Activated CD8-positive, alpha-beta T cell treated with anti-CD3 and anti-CD28 coated beads for 36 hours (primary cell): ENCODE data around the gene INTS1. TPM values are rescaled to one million over a fixed set of nuclear protein-coding genes. Genes with fewer than 3 reads are reported as not detected.

Source experiments
- ATAC-seq: fragments of 200-7000 bp; cut with Tn5 transposase; one replicate; pipeline ENCODE4 v1.10.0; 2021; ENCODE audit warnings: mild to moderate bottlenecking, moderate library complexity
- CTCF ChIA-PET: fragments of 350-600 bp; sonication (Branson Sonifier 250); formaldehyde crosslinking; loops from one replicate; lab custom pipeline; 2021; ENCODE audit warnings: antibody characterized with exemption; lab: Charles Lee
- POLR2A ChIA-PET: fragments of 350-600 bp; sonication (Branson Sonifier 250); formaldehyde crosslinking; loops from one replicate; lab custom pipeline; 2021; ENCODE audit warnings: antibody characterized with exemption; lab: Charles Lee
- DNase-seq: peaks from one replicate; pipeline ENCODE4 v3.0.0-alpha.2; 2020
- H3K27ac Mint-ChIP-seq: one replicate; pipeline ENCODE4 v1.8.0; 2021; ENCODE audit warnings: mild to moderate bottlenecking, mixed read lengths
- H3K27me3 Mint-ChIP-seq: one replicate; pipeline ENCODE4 v1.8.0; 2021; ENCODE audit warnings: mixed read lengths
- H3K36me3 Mint-ChIP-seq: one replicate; pipeline ENCODE4 v1.8.0; 2021; ENCODE audit warnings: low read depth, mixed read lengths
- H3K4me1 Mint-ChIP-seq: one replicate; pipeline ENCODE4 v1.8.0; 2021; ENCODE audit warnings: low read depth, mixed read lengths
- H3K4me3 Mint-ChIP-seq: one replicate; pipeline ENCODE4 v1.8.0; 2021; ENCODE audit warnings: mild to moderate bottlenecking, moderate library complexity, mixed read lengths
- H3K9me3 Mint-ChIP-seq: one replicate; pipeline ENCODE4 v1.8.0; 2021; ENCODE audit warnings: mixed read lengths
- CTCF ChIP-seq: fragments of 200-600 bp; IDR thresholded peaks from one replicate; pipeline ENCODE4 v1.8.0; 2022; ENCODE audit warnings: antibody characterized with exemption, mild to moderate bottlenecking
- intact Hi-C: fragments of 100-400 bp; cut with micrococcal nuclease; formaldehyde crosslinking; loops from one replicate; pipeline ENCODE4 v1.10.0; 2022
- total RNA-seq, 2 experiments: library from RNA; stranded (reverse); gene quantifications; one replicate each; pipeline ENCODE4 v1.2.3, GENCODE V29; 2021

Gene INTS1
- total RNA-seq, 2 experiments from 2014 or later = 100 to 103 TPM

- ATAC-seq (no peak), DNase-seq (no peak)
- H3K27me3 Mint-ChIP-seq = peaks cover 8% of the 10 kb centered on the region
- H3K27ac Mint-ChIP-seq = no peak overlapping the region
- peaks cover 10% of the 10 kb centered on the region for H3K4me1 Mint-ChIP-seq
- no peak for TF ChIP-seq CTCF
- H3K9me3 Mint-ChIP-seq = peaks cover 4% of the 10 kb centered on the region
- H3K36me3 Mint-ChIP-seq = no peaks in the 10 kb centered on the region
- H3K4me3 Mint-ChIP-seq = no peak overlapping the region
- ChIA-PET CTCF (interaction anchor here (1.0 to 1.3 kb wide), 3 partner anchors 9 to 201 kb away, joined by 3 to 7 read pairs (median 3); no protein-coding TSS in a partner anchor), POLR2A (interaction anchor here (0.7 kb wide), 1 partner anchor 68 kb away, joined by 3 read pairs; no protein-coding TSS in a partner anchor)
- intact Hi-C loops = no loop called here
Measured at GRCh38 chr7:1422512-1423263, 81.5 kb downstream of the INTS1 start.

- Mint-ChIP-seq H3K27ac (no peak overlapping the region), H3K27me3 (peaks cover 10% of the 10 kb centered on the region), H3K9me3 (peaks cover 4% of the 10 kb centered on the region), H3K4me1 (peaks cover 17% of the 10 kb centered on the region), H3K4me3 (no peak overlapping the region), H3K36me3 (no peaks in the 10 kb centered on the region)
- intact Hi-C loops = no loop called here
- no peak for TF ChIP-seq CTCF
- ChIA-PET POLR2A (no interaction called here), CTCF (interaction anchor here (1.0 to 1.3 kb wide), 2 partner anchors 13 to 14 kb away, joined by 3 read pairs; no protein-coding TSS in a partner anchor)
- no peak for DNase-seq
- no peak for ATAC-seq
Measured at GRCh38 chr7:1421946-1422345, 82.2 kb downstream of the INTS1 start.

GRCh38 chr7:1421020-1421790, 83.0 kb downstream of the INTS1 start:
- ChIA-PET CTCF (interaction anchor here (1.0 kb wide), 1 partner anchor 12 kb away, joined by 3 read pairs; no protein-coding TSS in a partner anchor), POLR2A (no interaction called here)
- Mint-ChIP-seq H3K27me3 (peaks cover 10% of the 10 kb centered on the region), H3K4me1 (peaks cover 20% of the 10 kb centered on the region), H3K4me3 (no peak overlapping the region), H3K36me3 (no peaks in the 10 kb centered on the region), H3K27ac (no peak overlapping the region), H3K9me3 (peaks cover 4% of the 10 kb centered on the region)
- intact Hi-C loops = no loop called here
- no peak for ATAC-seq
- no peak for DNase-seq
- TF ChIP-seq CTCF = no peak

Other genes starting within 250 kb of the INTS1 start
- 1 to 10 TPM; 3.0 to 4.2 TPM for gene MICALL2, start 44.9 kb downstream of the INTS1 start, total RNA-seq
- gene MAFK, start 26.3 kb upstream of the INTS1 start, total RNA-seq = 10 to 100 TPM; 34.3 to 42.9 TPM
- gene TMEM184A, start 51.8 kb upstream of the INTS1 start, total RNA-seq = not detected
- gene PSMG3, start 65.6 kb upstream of the INTS1 start, total RNA-seq = 10 to 100 TPM; 38.9 to 41.5 TPM
- under 1 TPM; 0.20 to 0.36 TPM for gene ELFN1, start 165.9 kb upstream of the INTS1 start, total RNA-seq